Neuronal stem cell (in vitro differentiated cells): ENCODE results near the gene SMIM29.
"Not testable (repeated sequence)": the region's sequence is repeated elsewhere in the genome, so short reads cannot be mapped to it uniquely, and the experiment has no call there.

Experiments used
- DNase-seq: peaks from one replicate; pipeline ENCODE4 v3.0.0-alpha.2; 2013; ENCODE audit warnings: low spot score
- H2AFZ ChIP-seq: one replicate; pipeline ENCODE4 v1.6.1; 2013; ENCODE audit warnings: mild to moderate bottlenecking, low read length, inconsistent platforms
- H2AK5ac ChIP-seq: 2 replicates; pipeline ENCODE4 v1.6.1; 2013; ENCODE audit warnings: low read depth, mild to moderate bottlenecking, inconsistent platforms, low read length, moderate library complexity, mixed read lengths
- H2BK120ac ChIP-seq: 2 replicates; pipeline ENCODE4 v1.6.1; 2013; ENCODE audit warnings: low read depth, mild to moderate bottlenecking, inconsistent platforms, low read length, moderate library complexity, mixed read lengths
- H2BK12ac ChIP-seq: one replicate; pipeline ENCODE4 v1.6.1; 2013; ENCODE audit warnings: low read length, inconsistent platforms
- H2BK15ac ChIP-seq: 2 replicates; pipeline ENCODE4 v1.6.1; 2013; ENCODE audit warnings: mild to moderate bottlenecking, low read length, inconsistent platforms, mixed read lengths
- H2BK5ac ChIP-seq: one replicate; pipeline ENCODE4 v1.6.1; 2013; ENCODE audit warnings: inconsistent platforms, mild to moderate bottlenecking, low read length, moderate library complexity
- H3K14ac ChIP-seq: one replicate; pipeline ENCODE4 v1.6.1; 2013; ENCODE audit warnings: low read length, inconsistent platforms
- H3K18ac ChIP-seq: 2 replicates; pipeline ENCODE4 v1.6.1; 2013; ENCODE audit warnings: low read length, inconsistent platforms
- H3K23ac ChIP-seq: 2 replicates; pipeline ENCODE4 v1.6.1; 2013; ENCODE audit warnings: low read depth, mild to moderate bottlenecking, mixed read lengths, low read length, inconsistent platforms; ENCODE audit not compliant: poor library complexity
- H3K27ac ChIP-seq: replicated peaks from 3 replicates; pipeline ENCODE4 v1.5.1; 2013; ENCODE audit warnings: low read length, inconsistent platforms
- H3K27me3 ChIP-seq, 3 experiments: 2 replicates each; pipeline ENCODE4 v1.6.1; 2013; ENCODE audit warnings: low read length in 3 of 3, mild to moderate bottlenecking in 2 of 3, inconsistent platforms in 1 of 3, low read depth in 1 of 3, mixed read lengths in 1 of 3, moderate library complexity in 1 of 3; ENCODE audit not compliant: control insufficient read depth in 3 of 3, insufficient read depth in 3 of 3
- H3K36me3 ChIP-seq, 2 donors: replicated peaks in 1 of 2; 2 replicates each; pipeline ENCODE4 v1.6.1; 2013; ENCODE audit warnings: low read length in 2 of 2; ENCODE audit not compliant: control insufficient read depth in 2 of 2, insufficient read depth in 2 of 2
- H3K4ac ChIP-seq: 2 replicates; pipeline ENCODE4 v1.6.1; 2013; ENCODE audit warnings: inconsistent platforms, mild to moderate bottlenecking, low read length, moderate library complexity
- H3K4me1 ChIP-seq, 2 donors: 1 replicate in 1 of 2; 2 replicates in 1 of 2; pipeline ENCODE4 v1.6.1; 2013; ENCODE audit warnings: low read length in 2 of 2, low read depth in 1 of 2; ENCODE audit not compliant: control insufficient read depth in 2 of 2, insufficient read depth in 1 of 2
- H3K4me2 ChIP-seq: one replicate; pipeline ENCODE4 v1.6.1; 2013; ENCODE audit warnings: mild to moderate bottlenecking, low read length, inconsistent platforms; ENCODE audit not compliant: insufficient read depth, poor library complexity, severe bottlenecking
- H3K4me3 ChIP-seq, 2 donors: 2 replicates each; pipeline ENCODE4 v1.5.1; 2013; ENCODE audit warnings: low read length in 2 of 2, mild to moderate bottlenecking in 2 of 2, inconsistent platforms in 1 of 2, moderate library complexity in 1 of 2
- H3K79me1 ChIP-seq: one replicate; pipeline ENCODE4 v1.6.1; 2013; ENCODE audit warnings: low read depth, mild to moderate bottlenecking, inconsistent platforms, low read length, moderate library complexity
- H3K9ac ChIP-seq: one replicate; pipeline ENCODE4 v1.6.1; 2013; ENCODE audit warnings: mild to moderate bottlenecking, low read depth, low read length, inconsistent platforms; ENCODE audit not compliant: poor library complexity
- H3K9me3 ChIP-seq, 2 donors: replicated peaks in 1 of 2; 2 replicates each; pipeline versions ENCODE3 to v1.6.1; 2013; ENCODE audit warnings: low read length in 2 of 2, mild to moderate bottlenecking in 2 of 2, inconsistent platforms in 1 of 2, low read depth in 1 of 2, mixed read lengths in 1 of 2, moderate library complexity in 1 of 2; ENCODE audit not compliant: control insufficient read depth in 2 of 2, insufficient read depth in 1 of 2
- H4K8ac ChIP-seq: one replicate; pipeline ENCODE4 v1.6.1; 2013; ENCODE audit warnings: low read depth, mild to moderate bottlenecking, inconsistent platforms, low read length, moderate library complexity
- H4K91ac ChIP-seq: one replicate; pipeline ENCODE4 v1.6.1; 2013; ENCODE audit warnings: low read length, low read depth, mild to moderate bottlenecking, inconsistent platforms; ENCODE audit not compliant: poor library complexity
- WGBS, 2 donors: extraction: QIAGEN DNeasy Blood & Tissue Kit; methylation state at CpG; one replicate each; pipeline ENCODE4 v1.1.7; 2013; ENCODE audit warnings: missing lambda C conversion rate in 2 of 2, mixed read lengths in 1 of 2; ENCODE audit not compliant: insufficient read length in 2 of 2, insufficient replicate concordance in 1 of 2; ENCODE audit errors: extremely low coverage in 2 of 2; 5-methylcytosine and 5-hydroxymethylcytosine counted together

Gene SMIM29

DNA sequence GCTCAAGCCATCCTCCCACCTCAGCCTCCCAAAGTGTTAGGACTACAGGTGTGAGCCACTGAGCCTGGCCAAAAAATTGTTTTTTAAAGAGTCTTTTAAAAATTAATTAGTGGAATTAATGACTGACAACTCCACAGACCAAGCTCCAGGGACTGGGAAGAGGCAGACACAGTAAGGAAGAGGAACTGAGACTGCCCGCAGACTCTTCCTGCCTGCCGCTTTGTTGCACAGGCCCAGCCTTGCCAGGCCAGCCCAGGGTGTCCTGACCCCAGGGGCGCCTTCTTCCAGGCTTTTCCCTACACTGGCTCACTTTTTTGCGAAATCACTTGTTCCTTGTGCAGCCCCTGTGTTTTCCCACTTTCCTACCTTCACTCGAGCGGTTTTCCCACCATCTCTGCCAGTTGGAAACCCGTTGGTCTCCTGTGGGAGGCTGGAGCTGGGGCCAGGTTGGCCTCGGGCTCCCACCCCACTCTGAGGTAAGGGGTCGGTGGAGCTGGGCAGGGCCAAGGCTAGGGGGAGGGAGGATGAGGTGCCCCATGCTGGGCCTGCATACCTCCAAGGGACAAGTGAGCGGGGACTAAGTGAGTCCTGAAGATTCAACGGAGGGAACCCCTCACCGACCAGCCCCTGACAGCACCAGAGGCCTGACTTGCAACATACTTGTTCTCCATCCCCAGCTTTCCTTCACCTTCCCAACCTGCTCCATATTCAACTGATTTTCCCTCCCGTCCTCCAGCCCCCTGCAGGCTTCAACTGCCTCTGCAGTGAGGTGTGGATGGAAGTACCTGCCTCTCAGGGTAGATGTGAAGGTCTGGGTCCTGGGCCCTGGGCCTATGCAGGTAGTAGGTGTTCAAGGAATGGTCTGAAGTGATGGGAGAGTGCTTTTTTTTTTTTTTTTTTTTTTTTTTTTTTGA lies 23.5 kb upstream of the SMIM29 start:
- no peaks in the 10 kb centered on the region for H3K36me3 ChIP-seq
- H3K27me3 ChIP-seq, result peaks cover 0 to 2% (median 0%) of the 10 kb centered on the region in 3 experiments
- no peak overlapping the region for H2BK120ac ChIP-seq
- peak overlapping the region in 1 of 2 donors; percentile 41 for H3K4me3 ChIP-seq
- no peak overlapping the region for H3K9ac ChIP-seq
- no peaks in the 10 kb centered on the region for H3K79me1 ChIP-seq
- no peak overlapping the region for H4K8ac ChIP-seq
- H2BK5ac ChIP-seq, result no peak overlapping the region
- H3K4ac ChIP-seq, result no peak overlapping the region
- no peak overlapping the region for H4K91ac ChIP-seq
- WGBS, 2 donors, result no CpG with 5 or more reads among the region's 13 CpGs
- H3K9me3 ChIP-seq, result no peaks in the 10 kb centered on the region
- H3K23ac ChIP-seq, result no peak overlapping the region
- H2AK5ac ChIP-seq, result no peak overlapping the region
- no peak overlapping the region for H2BK12ac ChIP-seq
- no peak overlapping the region for H2AFZ ChIP-seq
- H3K4me2 ChIP-seq, result no peak overlapping the region
- H3K14ac ChIP-seq, result no peak overlapping the region
- H2BK15ac ChIP-seq, result no peak overlapping the region
- peaks cover 0 to 2% of the 10 kb centered on the region in 2 donors for H3K4me1 ChIP-seq
- peak overlapping the region; percentile 7 for H3K18ac ChIP-seq
- DNase-seq, result no peak
- no peak overlapping the region for H3K27ac ChIP-seq

DNA sequence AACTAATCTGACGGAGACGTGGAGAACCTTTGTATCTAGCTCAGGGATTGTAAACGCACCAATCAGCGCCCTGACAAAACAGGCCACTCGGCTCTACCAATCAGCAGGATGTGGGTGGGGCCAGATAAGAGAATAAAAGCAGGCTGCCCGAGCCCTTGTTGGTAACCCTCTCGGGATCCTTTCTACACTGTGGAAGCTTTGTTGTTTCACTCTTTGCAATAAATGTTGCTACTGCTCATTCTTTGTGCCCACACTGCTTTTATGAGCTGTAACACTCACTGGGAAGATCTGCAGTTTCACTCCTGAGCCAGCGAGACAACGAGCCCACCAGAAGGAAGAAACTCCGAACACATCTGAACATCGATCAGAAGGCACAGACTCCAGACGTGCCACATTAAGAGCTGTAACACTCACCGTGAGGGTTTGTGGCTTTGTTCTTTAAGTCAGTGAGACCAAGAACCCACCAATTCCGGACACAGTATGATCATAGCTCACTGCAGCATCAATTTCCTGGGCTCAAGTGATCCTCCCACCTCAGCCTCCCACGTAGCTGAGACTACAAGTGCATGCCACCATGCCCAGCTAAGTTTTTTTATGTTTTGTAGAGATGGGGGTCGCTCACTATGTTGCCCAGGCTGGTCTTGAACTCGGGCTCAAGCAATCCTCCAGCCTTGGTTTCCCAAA lies 21.0 kb upstream of the SMIM29 start:
- H2AFZ ChIP-seq, H4K91ac ChIP-seq, H2BK15ac ChIP-seq, H3K9ac ChIP-seq, H3K79me1 ChIP-seq, H2BK120ac ChIP-seq, H3K9me3 ChIP-seq, H3K36me3 ChIP-seq, H3K14ac ChIP-seq, H4K8ac ChIP-seq, H3K4me1 ChIP-seq, H3K4ac ChIP-seq, H2BK12ac ChIP-seq, H3K27ac ChIP-seq, H3K4me3 ChIP-seq, H2AK5ac ChIP-seq, H3K27me3 ChIP-seq, H3K4me2 ChIP-seq, H2BK5ac ChIP-seq, H3K18ac ChIP-seq, H3K23ac ChIP-seq, DNase-seq: not testable (repeated sequence)
- WGBS, 2 donors, result no CpG with 5 or more reads among the region's 17 CpGs

DNA sequence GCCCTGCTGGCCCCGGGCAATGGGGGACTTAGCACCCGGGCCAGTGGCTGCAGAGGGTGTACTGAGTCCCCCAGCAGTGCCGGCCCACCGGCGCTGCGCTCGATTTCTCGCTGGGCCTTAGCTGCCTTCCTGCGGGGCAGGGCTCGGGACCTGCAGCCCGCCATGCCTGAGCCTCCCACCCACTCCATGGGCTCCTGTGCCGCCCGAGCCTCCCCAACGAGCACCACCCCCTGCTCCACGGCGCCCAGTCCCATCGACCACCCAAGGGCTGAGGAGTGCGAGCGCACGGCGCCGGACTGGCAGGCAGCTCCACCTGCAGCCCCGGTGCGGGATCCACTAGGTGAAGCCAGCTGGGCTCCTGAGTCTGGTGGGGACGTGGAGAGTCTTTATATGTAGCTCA lies 20.3 kb upstream of the SMIM29 start:
- H3K9me3 ChIP-seq, H3K79me1 ChIP-seq, H2BK5ac ChIP-seq, H3K4me2 ChIP-seq, H3K18ac ChIP-seq, H2BK15ac ChIP-seq, H2BK120ac ChIP-seq, DNase-seq, H4K8ac ChIP-seq, H3K27me3 ChIP-seq, H3K14ac ChIP-seq, H3K9ac ChIP-seq, H3K36me3 ChIP-seq, H4K91ac ChIP-seq, H3K4me1 ChIP-seq, H2AFZ ChIP-seq, H3K23ac ChIP-seq, H2AK5ac ChIP-seq, H2BK12ac ChIP-seq, H3K4me3 ChIP-seq, H3K27ac ChIP-seq, H3K4ac ChIP-seq: not testable (repeated sequence)
- WGBS, 2 donors, result no CpG with 5 or more reads among the region's 25 CpGs

DNA sequence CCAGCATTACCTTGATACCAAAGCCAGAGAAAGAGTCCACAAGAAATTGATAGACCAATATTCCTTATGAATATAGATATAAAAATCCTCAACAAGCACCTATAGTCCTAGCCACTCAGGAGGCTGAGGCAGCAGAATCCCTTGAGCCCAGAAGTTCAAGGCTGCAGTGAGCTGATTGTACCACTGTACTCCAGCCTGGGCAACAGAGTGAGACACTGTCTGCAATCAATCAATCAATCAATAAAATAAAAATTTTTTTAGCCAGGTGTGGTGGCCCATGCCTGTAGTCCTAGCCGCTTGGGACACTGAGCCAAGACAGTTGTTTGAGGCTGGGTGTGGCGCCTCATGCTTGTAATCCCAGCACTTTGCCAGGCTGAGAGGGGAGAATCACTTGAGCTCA lies 18.9 kb upstream of the SMIM29 start:
- no peak overlapping the region for H3K9ac ChIP-seq
- no peak overlapping the region for H3K4me3 ChIP-seq
- no peaks in the 10 kb centered on the region for H3K36me3 ChIP-seq
- DNase-seq, result no peak
- H3K23ac ChIP-seq, result no peak overlapping the region
- H4K91ac ChIP-seq, result no peak overlapping the region
- no peak overlapping the region for H2BK12ac ChIP-seq
- no peak overlapping the region for H2BK15ac ChIP-seq
- H3K79me1 ChIP-seq, result no peaks in the 10 kb centered on the region
- no peak overlapping the region for H3K18ac ChIP-seq
- WGBS, 2 donors, result no CpG with 5 or more reads among the region's 2 CpGs
- H2BK120ac ChIP-seq, result no peak overlapping the region
- no peak overlapping the region for H4K8ac ChIP-seq
- no peak overlapping the region for H3K4ac ChIP-seq
- H3K9me3 ChIP-seq, result peaks cover 0 to 2% of the 10 kb centered on the region in 2 donors
- no peak overlapping the region for H3K4me2 ChIP-seq
- H2AFZ ChIP-seq, result no peak overlapping the region
- H3K27ac ChIP-seq, result no peak overlapping the region
- H2AK5ac ChIP-seq, result no peak overlapping the region
- H3K27me3 ChIP-seq, result peaks cover 0 to 2% (median 0%) of the 10 kb centered on the region in 3 experiments
- no peak overlapping the region for H3K14ac ChIP-seq
- no peaks in the 10 kb centered on the region for H3K4me1 ChIP-seq
- H2BK5ac ChIP-seq, result no peak overlapping the region
